HG02623 (cell line): Measurements from ENCODE around the gene PHF24.
"Not testable (repeated sequence)": the region's sequence is repeated elsewhere in the genome, so short reads cannot be mapped to it uniquely, and the experiment has no call there.

Experiments
- ATAC-seq: cut with Tn5 transposase; IDR thresholded peaks from one replicate; pipeline ENCODE4 v1.9.1; 2021; ENCODE audit warnings: moderate library complexity; ENCODE audit not compliant: unreplicated experiment

The PHF24 gene

DNA sequence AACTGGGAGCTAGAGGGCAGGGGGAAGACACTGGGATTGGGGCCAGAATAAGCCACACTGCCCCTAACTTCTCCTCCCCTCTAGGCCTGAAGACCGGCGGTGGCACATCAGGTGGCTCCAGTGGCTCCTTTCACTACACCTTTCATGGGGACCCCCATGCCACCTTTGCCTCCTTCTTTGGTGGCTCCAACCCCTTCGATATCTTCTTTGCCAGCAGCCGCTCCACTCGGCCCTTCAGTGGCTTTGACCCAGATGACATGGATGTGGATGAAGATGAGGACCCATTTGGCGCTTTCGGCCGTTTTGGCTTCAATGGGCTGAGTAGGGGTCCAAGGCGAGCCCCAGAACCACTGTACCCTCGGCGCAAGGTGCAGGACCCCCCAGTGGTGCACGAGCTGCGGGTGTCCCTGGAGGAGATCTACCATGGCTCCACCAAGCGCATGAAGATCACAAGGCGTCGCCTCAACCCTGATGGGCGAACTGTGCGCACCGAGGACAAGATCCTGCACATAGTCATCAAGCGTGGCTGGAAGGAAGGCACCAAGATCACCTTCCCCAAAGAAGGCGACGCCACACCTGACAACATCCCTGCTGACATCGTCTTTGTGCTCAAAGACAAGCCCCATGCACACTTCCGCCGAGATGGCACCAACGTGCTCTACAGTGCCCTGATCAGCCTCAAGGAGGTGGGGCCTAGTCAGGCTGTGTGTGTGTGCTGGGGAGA is 38.3 kb downstream of the PHF24 start:
- no peak for ATAC-seq

DNA sequence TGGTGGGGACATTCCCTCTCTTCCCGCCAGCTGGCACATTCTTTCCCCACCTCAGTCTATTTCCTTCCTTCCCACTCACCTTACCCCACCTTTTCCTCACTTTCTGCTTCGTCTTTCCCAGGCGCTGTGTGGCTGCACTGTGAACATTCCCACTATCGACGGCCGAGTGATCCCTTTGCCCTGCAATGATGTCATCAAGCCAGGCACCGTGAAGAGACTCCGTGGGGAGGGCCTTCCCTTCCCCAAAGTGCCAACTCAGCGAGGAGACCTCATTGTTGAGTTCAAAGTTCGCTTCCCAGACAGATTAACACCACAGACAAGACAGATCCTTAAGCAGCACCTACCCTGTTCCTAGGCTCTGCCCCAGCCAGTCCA is 38.8 kb downstream of the PHF24 start:
- ATAC-seq, result no peak

DNA sequence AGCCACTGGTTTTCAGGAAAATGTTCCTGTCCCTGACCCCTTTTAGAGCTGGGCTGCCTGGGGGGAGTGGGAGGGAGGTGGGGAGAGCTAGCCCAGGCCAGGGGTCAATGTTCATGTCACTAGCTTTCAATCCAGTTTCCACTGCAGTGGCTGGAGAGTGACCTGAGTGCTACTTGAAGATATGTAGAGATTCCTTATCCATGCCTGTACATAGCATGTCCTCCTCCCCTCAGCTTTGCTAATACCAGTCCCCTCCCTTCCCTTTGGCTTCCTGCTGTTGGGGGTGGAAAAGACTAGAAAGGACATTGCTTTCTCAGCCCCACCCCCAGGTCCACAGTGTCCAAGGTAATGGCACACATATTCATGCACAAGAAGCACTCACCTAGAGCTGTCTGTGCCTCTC is 39.3 kb downstream of the PHF24 start:
- ATAC-seq, result no peak

- no peak for ATAC-seq
These were observed 40.2 kb downstream of the PHF24 start for GRCh38 chr9:34998266-34998665.

GRCh38 chr9:34999576-34999975 is 41.5 kb downstream of the PHF24 start:
- ATAC-seq, result no peak

DNA sequence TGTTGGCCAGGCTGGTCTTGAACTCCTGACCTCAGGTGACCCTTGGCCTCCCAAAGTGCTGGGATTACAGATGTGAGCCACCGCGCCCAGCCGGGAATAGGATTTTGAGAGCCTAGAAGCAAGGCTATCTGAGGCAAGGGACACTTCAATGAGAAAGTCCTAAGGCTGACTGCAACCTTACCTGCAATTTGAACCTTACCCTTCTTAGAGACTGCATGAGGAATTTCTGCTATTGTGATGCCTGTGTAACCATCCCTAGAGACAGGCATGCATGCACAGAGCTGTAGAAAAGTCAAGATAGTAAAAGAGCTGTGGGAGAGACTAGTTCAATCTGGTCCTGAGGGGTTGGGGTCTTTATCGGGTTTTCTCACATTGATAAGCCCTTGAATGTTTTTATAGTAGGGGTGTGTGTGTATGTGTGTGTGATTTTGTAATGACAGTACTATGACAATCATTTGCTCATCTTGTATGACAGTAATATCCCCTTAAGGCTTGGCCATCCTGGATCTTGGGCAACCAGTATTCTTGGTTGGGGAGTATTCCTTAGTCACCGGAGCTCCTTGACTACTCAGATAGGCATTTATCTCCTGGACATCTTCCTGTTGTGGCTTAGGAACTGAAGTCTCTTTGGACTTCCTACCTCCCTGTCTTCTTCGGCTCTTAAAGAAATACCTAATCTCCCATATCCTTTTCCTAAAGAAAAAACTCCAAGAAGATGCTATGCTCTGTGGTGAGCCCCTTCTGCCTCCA is 42.6 kb downstream of the PHF24 start:
- no peak for ATAC-seq

DNA sequence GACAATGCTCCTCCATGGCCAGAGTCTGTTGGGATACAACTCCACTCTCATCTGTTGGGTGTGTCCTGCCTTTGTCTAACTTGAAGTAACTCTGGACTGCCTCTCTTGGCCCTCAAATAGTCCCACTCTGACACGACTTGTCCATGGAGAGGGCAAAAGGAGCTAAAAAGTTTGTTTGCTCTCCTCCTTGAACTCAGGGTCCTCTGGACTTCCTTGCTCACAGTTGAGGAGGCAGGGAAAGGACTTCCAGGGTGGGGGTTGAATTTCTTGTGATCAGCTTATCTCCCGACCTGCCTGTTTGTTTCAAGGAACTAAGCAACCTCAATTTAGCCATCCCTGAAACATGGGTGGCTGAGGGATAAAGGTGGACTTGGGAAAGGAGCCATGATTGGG is 43.2 kb downstream of the PHF24 start:
- no peak for ATAC-seq

- ATAC-seq, result no peak
These were observed 43.9 kb downstream of the PHF24 start for GRCh38 chr9:35001803-35002502.

GRCh38 chr9:35002623-35003022 is 44.5 kb downstream of the PHF24 start:
- ATAC-seq, result no peak

DNA sequence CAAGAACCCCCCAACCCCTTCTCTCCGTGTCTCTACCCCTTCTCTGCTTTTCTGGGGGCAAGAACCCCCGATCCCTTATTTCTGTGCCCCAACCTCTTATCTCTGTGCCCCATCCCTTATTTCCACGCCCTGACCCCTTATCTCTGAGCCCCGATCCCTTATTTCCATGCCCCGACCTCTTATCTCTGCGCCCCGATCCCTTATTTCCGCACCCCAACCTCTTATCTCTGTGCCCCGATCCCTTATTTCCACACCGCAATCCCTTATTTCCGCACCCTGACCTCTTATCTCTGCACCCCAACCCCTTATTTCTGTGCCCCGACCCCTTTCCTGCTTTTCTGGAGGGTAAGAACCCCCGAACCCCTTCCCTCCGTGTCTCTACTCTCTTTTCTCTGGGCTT is 46.2 kb downstream of the PHF24 start:
- ATAC-seq, result not testable (repeated sequence)

GRCh38 chr9:35010351-35010958 is 52.4 kb downstream of the PHF24 start:
- ATAC-seq, result no peak

GRCh38 chr9:35014517-35014916 is 56.4 kb downstream of the PHF24 start:
- no peak for ATAC-seq

DNA sequence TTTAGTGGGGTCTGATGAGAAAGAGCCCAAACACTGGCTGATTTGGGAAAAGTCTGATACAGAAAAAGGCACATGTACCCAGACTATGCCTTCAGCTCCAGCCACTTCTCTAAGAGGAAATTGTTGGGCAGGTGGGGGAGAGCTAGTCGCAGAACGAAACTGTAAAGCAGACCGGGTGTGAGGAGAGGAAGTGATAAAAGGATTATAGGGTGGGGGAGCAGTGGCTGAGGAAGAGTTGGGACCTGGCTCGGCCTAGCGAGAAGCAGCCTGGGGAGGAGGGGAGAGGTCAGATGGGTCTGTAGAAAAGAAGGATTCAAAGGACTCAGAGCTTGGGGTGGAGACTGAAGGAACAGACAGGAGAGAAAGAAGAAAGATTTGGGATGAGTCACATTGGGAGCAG is 65.4 kb downstream of the PHF24 start:
- ATAC-seq, result not testable (repeated sequence)

- ATAC-seq, result no peak
These were observed 68.6 kb downstream of the PHF24 start for GRCh38 chr9:35026671-35027070.

- ATAC-seq, result no peak
These were observed 69.3 kb downstream of the PHF24 start for GRCh38 chr9:35027374-35027773.

DNA sequence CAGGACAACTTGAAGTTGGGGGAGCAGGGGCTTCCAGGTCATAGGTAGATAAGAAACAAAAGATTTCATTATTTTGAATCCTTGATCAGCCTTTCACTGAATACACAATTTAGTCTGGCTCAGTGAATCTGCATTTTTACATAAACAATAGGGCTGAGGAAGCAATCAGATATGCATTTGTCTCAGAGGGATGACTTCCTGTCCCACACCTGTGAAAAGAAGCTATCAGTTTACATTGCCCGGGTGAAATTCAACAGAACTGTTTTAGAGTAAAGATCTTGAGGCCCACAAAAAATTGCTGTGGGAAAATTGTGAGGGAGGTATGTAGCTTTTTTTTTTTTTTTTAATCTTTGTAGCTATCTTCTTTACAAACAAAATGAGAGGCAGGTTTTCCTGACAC is 69.8 kb downstream of the PHF24 start:
- ATAC-seq, result no peak

DNA sequence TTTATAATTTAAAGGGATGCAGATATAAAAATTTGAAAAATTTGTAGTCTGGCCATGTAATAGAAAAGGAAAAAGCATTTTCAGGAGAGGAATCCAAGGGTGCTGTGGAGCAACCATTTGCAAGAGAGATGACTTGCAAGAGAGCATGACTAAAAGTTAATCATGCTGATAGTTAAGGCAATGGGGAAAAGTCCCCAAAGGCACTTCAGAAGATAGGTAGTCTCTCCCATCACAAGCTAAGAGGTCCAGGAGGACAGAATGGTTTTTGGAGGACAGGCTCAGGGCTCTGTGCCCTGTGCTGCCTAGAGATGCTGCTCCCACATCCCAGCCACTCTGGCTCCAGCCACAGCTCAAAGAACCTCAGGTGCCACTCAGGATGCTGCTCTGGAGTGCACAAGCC is 70.3 kb downstream of the PHF24 start:
- ATAC-seq, result no peak

DNA sequence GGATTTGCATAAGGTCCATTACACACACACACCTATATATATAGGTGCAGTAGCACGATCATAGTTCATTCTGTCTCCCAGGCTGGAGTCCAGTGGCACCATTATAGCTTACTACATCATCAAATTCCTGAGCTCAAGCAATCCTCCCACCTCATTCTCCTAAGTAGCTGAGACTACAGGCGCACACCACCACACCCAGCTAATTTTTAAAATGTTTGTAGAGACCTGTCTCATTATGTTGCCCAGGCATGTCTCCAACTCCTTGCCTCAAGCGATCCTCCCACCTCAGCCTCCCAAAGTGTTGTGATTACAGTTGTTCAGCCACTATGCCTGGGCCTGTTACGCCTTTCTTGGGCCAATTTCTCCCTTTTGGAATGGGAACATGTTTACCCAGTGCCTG is 71.2 kb downstream of the PHF24 start:
- ATAC-seq, result no peak

DNA sequence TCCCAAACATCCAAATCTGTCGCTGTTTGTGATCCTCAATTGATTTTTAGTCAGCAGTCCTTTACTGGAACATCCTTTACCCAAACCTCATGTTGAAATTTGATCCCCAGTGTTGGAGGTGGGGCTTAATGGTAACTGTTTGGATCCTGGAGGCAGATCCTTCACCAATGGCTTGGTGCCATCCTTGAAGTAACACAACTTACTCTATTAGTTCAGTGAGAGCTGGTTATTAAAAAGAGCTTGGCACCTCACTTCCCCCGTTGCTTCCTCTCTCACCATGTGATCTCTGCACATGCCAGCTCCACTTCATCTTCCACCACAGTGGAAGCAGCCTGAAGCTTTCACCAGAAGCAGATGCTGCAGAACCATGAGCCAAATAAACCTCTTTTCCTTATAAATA is 71.8 kb downstream of the PHF24 start:
- no peak for ATAC-seq
